T-helper 2 cell treated with Interferon-gamma antibody and Interleukin-4, amounts not matched to agents 100 ng/mL and 5 ng/mL, for 36 hours (primary cell): ENCODE measurements around the gene TNS3. TPM values are rescaled to one million over a fixed set of nuclear protein-coding genes. Genes with fewer than 3 reads are reported as not detected.
"Not testable (repeated sequence)": the region's sequence is repeated elsewhere in the genome, so short reads cannot be mapped to it uniquely, and the experiment has no call there.

Source experiments
- intact Hi-C: fragments of 100-400 bp; cut with micrococcal nuclease; formaldehyde crosslinking; loops from one replicate; pipeline ENCODE4 v1.15.1; 2023
- total RNA-seq: library from RNA; stranded (reverse); gene quantifications from 2 replicates; pipeline ENCODE4 v1.2.3, GENCODE V29; 2022

Gene TNS3
- total RNA-seq, 1 donor from 2014 or later = 0.20 TPM

- intact Hi-C loops = not testable (repeated sequence)
Observed at GRCh38 chr7:47603514-47604255, 21.8 kb upstream of the TNS3 start.

- intact Hi-C loops = no loop called here
Observed at GRCh38 chr7:47602272-47603004, 20.5 kb upstream of the TNS3 start.

DNA sequence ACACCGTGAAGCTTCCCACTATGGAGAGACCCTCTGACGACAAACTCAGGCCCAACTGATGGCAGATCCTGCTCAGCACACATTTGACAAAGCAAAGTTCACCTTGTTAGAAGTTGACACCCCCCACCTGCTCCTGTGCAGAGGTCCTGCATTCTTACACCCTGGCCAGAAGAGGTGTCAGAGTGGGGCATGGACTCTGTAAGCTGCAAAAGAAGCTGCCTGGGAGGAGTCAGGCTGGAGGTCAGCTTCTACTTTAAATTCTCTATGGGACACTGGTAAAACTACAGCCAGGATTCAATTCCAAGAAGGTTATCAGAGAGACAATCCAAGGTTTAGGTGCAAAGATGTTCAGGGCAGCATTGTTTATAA is 20.0 kb upstream of the TNS3 start:
- intact Hi-C loops = no loop called here

DNA sequence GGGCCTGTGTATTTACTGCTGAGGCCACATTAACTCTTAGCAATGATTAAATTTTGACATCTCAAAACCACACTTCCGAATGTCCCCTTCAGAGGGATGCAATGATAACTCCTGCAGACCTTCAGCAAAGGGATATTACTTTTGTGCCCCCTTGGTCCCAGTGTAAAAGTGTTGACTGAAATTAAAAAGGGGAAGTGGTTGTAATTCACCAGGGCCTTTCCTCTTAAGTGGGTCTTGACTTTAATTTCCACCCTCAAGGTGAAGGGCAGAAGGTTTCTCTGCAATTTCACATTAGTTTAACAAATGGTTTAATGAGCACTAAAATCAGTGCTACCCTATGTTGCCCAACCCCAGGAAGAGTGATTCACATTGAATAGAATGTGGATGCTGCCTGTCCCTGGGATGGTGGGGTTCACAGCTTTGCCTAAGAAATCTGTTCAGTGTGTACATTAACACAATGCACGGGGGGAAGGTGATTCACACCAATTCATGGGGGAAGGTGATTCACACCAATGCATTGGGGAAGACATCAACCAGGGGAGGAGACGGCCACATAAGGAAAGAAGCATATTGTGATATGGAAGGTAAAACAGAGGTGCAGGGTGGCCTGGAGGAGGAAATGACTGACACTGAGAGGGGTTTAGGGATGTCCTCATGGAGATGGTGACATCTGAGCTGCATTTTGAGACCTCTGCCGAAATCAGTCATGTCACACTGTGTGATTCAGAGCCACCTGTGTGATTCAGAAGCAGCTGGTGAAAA is 19.4 kb upstream of the TNS3 start:
- intact Hi-C loops = no loop called here

DNA sequence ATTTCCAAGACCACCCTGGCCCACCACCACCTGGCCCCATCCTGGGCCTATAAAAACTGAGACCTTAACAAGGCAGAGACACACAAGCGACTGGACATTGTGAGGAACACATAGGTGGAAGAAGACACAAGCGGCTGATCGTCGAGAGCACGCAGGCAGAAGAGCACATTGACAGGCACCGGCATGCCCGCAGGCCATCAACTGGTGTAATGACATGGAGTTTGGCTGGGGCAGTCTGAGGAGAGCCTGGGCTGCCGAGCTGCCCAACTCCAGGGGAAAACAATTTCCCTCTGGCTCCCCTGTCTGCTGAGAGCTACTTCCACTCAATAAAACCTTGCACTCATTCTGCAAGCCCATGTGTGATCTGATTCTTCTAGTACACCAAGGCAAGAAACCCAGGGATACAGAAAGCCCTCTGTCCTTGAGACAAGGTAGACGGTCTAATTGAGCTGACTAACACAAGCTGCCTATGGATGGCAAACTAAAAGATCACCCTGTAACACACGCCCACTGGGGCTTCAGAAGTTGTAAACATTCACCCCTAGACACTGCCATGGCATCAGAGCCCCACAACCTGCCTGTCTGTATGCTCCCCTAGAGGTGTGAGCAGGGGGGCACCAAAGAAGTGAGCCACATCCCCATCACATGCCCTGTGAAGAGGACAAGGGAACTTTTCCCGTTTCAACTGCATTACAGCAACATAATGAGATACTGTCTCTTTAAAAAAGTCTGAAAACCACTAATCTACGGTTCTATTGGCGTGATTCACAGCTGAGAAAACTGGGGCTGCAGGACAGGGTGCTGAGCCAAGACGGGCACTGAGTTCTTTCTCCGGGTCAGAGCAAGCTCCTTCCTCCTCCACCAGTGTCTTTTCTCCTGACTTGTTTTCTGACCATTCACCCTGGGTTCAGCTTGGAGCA is 18.5 kb upstream of the TNS3 start:
- intact Hi-C loops = no loop called here

- intact Hi-C loops = no loop called here
Observed at GRCh38 chr7:47597379-47597778, 15.5 kb upstream of the TNS3 start.

DNA sequence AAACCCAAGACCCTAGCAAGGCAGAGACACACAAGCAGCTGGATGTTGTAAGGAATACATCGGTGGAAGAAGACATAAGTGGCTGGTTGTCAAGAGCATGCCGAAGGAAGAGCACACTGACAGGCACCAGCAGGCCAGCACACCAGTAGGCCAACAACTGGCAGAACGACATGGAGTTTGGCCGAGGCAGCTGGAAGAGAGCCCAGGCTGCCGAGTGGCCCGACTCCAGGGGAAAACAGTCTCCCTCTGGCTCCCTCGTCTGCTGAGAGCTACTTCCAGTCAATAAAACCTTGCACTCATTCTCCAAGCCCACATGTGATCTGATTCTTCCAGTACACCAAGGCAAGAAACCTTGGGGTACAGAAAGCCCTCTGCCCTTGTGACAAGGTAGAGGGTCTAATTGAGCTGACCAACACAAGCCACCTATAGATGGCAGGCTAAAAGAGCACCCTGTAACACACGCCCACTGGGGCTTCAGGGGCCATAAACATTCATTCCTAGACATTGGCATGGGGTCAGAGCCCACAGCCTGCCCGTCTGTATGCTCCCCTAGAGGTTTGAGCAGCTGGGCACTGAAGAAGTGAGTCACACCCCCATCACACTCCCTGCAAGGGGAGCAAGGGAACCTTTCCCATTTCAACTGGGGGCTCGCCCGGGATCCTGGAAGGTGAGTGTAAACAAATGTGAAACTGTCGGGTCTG is 14.7 kb upstream of the TNS3 start:
- intact Hi-C loops = no loop called here

DNA sequence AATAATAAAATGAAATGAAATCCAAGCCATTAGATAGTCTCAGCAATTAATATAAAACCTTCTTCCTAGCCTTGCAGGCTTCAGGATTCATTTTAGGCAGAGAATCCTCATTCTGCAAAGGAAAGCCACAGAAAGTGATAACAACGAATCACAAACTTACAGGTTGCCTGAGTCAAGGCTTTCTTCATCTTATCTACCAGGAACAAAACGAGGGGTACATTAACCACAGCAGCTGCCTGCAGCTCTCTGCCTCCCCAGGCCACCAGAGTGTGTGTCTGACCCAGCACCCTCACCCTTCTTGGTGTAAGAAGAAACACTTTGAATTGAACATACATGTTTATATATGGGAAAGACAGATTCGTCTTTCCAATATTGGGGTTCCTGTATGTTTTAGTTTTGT is 12.5 kb upstream of the TNS3 start:
- intact Hi-C loops = no loop called here

GRCh38 chr7:47591655-47592572 is 10.0 kb upstream of the TNS3 start:
- intact Hi-C loops = no loop called here

- intact Hi-C loops = no loop called here
Observed at GRCh38 chr7:47591089-47591654, 9.3 kb upstream of the TNS3 start.

DNA sequence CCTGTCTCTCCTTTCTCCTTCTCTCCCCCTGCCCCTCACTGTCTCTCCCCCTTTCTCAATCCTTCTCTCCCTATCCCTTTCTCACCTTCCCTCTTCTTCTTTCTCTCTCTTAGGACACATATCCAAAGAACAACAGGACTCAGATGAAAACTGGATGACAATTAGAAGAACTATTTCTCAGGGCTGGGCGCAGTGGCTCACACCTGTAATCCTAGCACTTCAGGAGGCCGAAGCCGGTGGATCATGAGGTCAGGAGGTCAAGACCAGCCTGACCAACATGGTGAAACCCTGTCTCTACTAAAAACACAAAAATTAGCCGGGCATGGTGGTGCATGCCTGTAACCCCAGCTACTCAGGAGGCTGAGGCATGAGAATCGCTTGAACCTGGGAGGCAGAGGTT is 8.3 kb upstream of the TNS3 start:
- intact Hi-C loops = not testable (repeated sequence)

DNA sequence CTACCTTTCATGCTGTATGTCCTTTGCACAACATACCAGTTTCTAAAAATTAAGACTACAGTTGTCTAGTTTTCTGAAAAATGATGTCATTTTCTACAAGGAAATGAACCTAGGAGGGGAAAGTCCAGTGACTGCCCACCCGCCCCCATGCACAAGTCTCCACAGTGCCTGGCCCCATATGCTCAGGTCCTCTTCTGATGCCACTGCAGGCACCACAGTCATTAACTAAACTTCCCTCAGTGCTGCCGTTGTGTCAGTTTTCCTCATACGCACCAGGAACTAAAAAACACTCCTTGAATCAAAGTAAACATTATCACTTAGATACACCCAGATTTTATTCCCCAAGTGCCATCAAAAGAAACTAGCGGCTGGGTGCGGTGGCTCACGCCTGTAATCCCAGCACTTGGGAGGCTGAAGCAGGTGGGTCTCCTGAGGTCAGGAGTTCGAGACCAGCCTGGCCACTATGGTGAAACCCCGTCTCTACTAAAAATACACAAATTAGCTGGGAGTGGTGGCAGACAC is 6.9 kb upstream of the TNS3 start:
- intact Hi-C loops = no loop called here

GRCh38 chr7:47587976-47588375 is 6.1 kb upstream of the TNS3 start:
- intact Hi-C loops = no loop called here

DNA sequence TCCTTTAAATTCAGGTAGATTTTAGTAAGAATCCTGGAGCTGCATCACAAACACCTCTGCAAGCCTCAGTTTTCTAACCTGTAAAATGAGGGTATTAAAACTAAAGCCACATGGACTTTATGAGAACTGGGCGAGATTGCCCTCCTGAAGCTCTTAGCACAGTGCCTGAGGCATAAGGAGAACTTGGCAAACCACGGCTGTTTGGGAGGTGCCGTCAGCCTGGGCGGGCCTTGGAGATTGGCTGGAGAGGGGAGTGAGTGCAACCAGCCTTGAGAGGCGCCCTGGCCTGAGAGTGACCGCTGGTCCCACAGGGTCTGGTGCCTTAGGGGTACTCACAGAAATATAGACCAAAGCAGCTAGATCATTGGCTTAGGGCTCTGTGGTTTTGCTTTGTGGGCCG is 5.4 kb upstream of the TNS3 start:
- intact Hi-C loops = no loop called here

DNA sequence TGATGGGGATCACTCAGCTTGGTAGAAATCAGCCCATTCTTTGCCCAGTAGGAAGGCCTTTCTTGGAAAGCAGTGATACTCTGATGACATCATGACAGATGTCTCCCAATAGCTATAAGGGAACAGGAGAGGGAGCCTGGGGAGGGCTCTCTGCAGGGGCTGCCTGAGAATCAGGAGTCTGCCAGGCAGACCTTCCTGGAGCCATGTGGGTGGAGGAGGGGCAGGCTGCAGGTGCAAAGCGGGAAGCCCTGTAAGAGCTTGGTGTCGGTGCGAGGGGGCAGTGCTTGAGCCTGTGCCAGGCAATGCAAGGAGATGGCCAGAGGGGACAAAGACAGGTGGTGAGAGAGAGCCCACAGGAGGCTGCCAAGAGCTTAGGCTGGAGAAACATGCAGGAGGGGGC is 5.0 kb upstream of the TNS3 start:
- intact Hi-C loops = no loop called here

GRCh38 chr7:47586161-47586670 is 4.3 kb upstream of the TNS3 start:
- intact Hi-C loops = not testable (repeated sequence)

GRCh38 chr7:47584536-47584895 is 2.6 kb upstream of the TNS3 start:
- intact Hi-C loops = no loop called here

- intact Hi-C loops = no loop called here
Observed at GRCh38 chr7:47583739-47584535, 2.0 kb upstream of the TNS3 start.
